AG08395 (cell line): ENCODE measurements around the gene DNA2.
"Not testable (repeated sequence)": the region's sequence is repeated elsewhere in the genome, so short reads cannot be mapped to it uniquely, and the experiment has no call there.

Source experiments
- DNase-seq: peaks from one replicate; pipeline ENCODE4 v3.0.0; 2012; ENCODE audit warnings: mixed read lengths, low spot score

Gene DNA2, protein sequence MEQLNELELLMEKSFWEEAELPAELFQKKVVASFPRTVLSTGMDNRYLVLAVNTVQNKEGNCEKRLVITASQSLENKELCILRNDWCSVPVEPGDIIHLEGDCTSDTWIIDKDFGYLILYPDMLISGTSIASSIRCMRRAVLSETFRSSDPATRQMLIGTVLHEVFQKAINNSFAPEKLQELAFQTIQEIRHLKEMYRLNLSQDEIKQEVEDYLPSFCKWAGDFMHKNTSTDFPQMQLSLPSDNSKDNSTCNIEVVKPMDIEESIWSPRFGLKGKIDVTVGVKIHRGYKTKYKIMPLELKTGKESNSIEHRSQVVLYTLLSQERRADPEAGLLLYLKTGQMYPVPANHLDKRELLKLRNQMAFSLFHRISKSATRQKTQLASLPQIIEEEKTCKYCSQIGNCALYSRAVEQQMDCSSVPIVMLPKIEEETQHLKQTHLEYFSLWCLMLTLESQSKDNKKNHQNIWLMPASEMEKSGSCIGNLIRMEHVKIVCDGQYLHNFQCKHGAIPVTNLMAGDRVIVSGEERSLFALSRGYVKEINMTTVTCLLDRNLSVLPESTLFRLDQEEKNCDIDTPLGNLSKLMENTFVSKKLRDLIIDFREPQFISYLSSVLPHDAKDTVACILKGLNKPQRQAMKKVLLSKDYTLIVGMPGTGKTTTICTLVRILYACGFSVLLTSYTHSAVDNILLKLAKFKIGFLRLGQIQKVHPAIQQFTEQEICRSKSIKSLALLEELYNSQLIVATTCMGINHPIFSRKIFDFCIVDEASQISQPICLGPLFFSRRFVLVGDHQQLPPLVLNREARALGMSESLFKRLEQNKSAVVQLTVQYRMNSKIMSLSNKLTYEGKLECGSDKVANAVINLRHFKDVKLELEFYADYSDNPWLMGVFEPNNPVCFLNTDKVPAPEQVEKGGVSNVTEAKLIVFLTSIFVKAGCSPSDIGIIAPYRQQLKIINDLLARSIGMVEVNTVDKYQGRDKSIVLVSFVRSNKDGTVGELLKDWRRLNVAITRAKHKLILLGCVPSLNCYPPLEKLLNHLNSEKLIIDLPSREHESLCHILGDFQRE

DNA sequence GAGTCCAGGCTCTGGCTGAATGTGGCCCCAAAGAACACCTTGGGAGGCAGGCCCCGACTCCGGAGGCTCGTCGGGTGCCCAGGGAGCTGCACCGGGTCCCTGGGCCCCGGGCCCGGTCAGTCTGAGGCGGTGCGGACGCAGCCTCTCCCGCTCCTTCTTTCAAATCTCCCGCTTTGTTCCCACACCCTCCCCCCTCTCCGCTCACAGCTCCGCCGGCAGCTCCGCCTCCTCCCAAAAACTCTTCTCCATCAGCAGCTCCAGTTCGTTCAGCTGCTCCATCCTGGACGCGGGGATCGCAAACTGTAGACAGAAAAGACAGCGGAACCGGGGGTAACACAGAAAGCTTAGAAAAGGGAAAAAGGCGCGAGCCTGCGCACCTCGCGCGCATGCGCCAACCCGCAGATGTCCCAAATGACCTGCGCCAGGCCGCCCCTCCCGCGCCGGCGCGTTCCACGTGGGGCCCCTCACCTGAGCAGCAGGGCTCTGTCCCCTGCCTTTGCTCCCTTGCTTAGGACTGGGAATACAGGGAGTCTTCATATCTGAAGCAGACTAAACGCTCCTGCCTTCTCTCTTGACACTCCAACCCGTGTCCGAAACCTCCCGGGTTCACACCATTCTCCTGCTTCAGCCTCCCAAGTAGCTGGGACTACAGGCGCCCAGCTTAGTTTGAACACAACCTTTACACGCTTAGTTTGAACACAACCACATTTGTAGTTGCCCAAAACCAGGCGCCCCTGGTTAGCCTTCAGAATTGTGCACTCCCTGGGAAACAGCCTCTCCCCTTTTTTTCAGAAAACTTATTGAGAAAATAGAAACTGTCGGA is at the start of gene DNA2:
DNA2 (minus strand) TSS at position 388 of the 823 bp plus-strand sequence; CDS start at position 279, 109 bp downstream.
- DNase-seq = peak; percentile 92

DNA sequence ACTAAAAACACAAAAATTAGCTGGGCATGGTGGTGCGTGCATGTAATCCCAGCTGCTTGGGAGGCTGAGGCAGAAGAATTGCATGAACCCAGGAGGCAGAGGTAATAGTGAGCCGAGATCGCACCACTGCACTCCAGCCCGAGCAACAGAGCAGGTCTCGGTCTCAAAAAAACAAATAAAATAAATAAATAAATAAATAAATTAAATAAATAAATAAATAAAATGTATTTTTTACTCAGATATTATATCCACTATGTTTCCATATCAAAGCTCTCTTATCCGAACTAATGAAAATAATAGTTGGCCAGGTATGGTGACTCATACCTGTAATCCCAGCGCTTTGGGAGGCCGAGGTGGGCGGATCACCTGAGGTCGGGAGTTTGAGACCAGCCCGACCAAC is 46.8 kb upstream of the DNA2 start:
- not testable (repeated sequence) for DNase-seq

DNA sequence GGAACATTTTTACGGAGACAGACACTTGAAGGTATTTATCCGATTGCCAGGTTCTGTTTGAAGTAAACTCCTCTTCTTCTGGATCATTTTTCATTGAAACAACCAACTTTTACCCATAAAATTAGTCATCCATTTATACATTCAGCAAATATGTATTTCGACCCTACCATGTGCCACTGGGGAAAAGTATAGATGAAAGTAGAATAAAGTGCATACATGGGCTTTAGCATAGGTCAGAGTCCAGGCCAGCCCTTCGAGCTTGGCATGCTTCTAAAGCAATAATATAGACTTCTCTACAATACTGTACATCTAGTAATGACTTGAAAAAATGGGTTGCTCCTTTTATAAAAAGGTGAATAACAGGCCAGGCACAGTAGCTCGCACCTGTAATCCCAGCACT is 45.4 kb upstream of the DNA2 start:
- DNase-seq = no peak

DNA sequence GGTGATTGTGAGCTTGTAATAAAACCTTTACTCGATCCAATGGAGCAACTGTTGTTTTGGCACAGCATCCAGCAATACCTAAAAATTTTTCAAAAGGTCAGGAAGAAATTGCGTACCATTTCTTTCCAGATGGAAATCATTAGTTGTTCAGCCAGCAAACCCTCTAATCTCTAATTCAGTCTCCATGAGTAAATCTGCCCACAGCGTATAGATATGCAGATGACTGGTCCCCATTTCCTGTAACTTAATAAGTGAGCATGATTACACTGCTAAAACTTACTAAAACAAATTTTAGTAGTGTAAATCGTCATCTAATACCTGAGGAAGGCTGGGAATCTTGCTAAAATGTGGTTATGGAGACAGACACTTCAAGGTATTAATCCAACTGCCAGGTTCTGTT is 45.0 kb upstream of the DNA2 start:
- peak; percentile 24 for DNase-seq

DNA sequence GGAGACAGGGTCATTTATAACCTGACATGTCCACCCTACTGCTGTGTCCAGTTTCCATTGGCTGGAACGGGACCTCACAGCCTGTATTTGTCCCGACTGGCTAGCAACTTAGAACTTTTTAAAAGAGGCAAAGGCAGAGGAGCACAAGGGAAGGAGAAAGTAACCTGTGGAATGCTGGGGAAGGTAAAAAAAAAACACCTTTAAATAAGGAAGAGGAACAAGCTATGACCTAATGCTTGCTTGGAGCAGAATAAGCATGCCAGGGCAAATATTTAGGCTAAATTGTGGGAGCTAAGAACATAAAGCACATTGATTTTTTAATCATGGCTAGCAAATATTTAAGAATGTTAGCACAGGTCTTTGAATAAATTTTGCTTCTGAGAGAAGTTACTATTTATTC is 44.4 kb upstream of the DNA2 start:
- not testable (repeated sequence) for DNase-seq

DNA sequence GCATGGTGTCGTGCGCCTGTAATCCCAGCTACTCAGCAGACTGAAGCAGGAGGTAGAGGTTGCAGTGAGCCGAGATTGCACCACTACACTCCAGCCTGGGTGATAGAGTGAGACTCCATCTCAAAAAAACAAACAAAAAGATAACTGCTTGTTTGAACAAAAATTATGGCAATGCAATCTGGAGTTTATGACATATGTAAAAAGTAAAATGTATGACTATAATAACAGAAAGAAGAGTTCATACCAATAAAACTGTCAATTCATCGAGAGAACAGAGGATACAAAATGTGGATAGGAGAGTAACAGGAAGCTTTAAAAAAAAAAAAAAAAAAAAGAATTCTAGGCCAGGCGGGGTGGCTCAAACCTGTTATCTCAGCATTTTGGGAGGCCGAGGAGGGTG is 36.3 kb upstream of the DNA2 start:
- DNase-seq = no peak

DNA sequence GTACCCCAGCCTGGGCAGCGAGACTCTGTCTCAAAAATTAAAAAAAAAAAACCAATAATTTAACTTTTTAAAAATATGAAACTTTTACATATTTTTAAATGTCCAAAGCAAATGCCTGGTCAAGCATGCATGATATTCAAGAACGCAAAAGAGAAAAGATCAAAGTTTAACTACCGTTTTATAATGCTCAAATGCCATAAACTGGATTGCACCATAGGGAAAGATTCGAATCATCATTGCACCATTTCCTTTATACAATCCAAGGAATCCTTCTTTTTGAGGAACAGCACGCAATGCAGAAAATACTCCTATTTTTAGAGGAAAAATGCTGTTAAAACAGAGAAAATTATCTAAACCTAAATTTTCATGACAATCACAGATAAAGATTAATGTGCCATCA is 34.6 kb upstream of the DNA2 start:
- DNase-seq = no peak

DNA sequence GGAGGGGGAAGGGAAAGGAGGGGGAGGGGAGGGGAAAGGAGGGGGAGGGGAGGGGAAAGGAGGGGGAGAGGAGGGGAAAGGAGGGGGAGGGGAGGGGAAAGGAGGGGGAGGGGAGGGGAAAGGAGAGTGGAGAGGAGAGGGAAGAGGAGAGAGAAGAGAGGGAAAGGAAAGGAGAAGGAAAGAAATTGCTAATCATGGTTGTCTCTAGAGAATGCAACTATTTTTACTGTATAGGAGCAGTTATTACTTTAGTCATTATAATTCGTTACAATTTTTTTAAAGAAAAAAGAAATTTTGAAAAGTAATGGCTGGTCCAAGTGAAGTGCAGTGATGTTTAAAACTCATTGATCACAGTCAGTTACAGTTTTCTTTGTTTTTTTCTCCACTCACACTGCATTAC is 31.1 kb upstream of the DNA2 start:
- DNase-seq = no peak

DNA sequence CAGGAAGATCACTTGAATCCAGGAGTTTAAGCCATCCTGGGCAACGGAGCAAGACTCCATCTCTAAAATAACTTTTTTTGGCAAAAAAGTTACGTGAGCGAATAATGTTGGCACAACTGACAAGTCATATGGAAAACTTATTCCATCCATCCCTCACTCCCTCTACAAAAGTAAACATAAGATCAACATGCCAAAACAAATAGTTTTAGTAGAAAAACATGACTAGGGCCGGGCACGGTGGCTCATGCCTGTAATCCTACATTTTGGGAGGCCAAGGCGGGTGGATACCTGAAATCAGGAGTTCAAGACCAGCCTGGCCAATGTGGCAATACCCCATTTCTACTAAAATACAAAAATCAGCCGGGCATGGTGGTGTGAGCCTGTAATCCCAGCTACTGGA is 29.9 kb upstream of the DNA2 start:
- no peak for DNase-seq

DNA sequence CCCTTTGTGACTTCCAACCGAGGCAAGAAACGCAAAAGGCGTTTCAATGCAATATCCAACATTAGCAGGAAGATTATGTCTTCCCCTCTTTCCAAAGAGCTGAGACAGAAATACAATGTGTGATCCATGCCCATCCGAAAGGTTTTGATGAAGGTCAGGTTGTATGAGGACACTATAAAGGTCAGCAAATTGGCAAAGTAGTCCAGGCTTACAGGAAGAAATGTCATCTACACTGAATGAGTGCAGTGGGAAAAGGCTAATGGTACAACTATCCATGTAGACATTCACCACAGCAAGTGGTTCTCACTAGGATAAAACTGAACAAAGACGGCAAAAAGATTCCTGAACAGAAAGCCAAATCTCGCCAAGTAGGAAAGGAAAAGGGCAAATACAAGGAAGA is 27.8 kb upstream of the DNA2 start:
- no peak for DNase-seq

DNA sequence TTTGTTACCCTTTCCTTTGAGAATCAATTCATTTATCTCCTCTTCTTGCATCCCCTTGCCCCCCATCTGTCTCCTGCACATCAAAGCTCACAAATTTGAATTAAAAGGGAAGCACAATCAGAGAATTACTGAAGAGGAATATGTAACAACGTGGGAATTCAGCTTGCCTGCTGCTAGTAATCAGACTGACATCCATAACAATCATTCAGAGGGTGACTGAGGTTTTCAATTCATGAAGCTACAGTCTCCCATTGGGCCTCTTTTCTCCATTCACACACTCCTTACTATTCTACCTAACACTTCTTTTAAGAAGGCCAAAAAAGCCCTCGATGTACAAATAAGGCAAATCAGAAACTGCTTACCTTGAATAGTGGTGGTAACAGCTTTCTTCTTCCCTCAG is 24.3 kb upstream of the DNA2 start:
- DNase-seq = no peak

DNA sequence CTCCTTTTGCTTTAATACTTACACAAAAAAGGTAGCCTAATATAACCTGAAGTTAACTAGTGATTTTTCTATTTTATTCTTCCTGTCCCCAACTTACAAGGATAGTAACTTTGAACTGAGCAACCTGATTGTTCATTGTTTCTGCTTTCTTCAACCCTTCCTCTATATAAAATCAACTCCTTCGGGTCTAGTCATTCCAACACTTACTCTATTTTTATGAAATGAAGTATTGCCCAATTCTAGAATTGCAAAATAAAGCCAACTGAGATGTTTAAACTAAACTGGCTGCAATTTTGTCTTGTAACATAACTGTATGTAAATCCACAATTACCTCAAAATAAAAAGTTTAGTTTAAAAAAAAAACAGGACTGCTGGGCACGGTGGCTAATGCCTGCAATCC is 20.3 kb upstream of the DNA2 start:
- DNase-seq = no peak

DNA sequence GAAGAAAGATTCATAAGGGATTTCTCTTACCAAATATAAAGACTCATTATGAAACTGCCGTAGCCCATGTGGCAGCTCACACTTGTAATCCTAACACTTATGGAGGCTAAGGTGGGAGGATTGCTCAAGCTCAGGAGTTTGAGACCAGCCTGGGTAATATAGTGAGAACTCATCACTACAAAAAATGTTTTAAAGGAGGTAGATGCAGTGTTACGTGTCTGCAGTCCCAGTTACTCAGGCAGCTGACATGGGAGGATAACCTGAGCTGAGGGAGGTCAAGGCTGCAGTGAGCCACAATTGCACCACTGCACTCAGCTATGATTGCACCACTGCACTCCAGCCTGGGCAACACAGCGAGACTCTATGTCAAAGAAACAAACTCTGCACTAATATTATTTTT is 18.1 kb upstream of the DNA2 start:
- no peak for DNase-seq

DNA sequence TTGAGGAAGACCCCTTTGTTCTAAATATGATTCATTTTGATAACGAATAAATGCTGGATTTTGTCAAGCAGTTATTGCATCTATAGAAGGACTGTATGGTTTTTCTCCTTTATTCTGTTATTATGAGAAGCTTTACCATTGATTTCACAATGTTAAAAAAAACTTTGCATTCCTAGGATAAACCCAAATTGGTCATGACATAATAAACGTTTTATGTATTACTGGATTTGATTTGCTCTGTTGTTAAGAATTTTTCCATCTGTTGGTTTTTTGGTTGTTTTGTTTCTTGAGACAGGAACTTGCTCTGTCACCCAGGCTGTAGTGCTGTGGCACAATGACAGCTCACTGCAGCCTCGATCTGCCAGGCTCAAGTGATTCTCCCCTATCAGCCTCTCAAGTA is 2.2 kb upstream of the DNA2 start:
- no peak for DNase-seq

DNA sequence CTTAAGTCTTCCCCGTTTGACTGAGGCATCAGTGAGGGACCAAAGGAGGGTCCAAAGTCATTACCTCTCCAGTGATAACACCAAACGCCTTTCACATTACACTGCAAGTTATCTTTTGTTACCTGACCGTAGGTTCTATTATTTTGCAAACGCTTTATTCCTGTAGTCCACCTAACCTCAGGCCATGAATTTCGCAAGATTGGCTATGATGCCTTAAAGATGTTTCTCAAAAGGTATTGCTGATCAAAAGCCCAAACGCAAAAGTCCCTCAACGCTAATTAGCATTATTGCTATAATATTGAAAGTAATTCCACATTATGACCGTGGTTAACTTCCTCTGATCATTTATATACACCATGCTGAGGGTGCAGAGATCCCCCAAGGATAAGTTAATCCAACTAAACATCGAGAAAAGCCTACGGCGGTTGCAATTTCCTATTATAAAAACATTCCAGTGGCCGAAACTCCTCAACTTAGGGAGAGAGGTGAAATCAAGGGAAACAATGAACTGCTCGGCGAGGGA is 649 bp downstream of the DNA2 start:
- no peak for DNase-seq

DNA sequence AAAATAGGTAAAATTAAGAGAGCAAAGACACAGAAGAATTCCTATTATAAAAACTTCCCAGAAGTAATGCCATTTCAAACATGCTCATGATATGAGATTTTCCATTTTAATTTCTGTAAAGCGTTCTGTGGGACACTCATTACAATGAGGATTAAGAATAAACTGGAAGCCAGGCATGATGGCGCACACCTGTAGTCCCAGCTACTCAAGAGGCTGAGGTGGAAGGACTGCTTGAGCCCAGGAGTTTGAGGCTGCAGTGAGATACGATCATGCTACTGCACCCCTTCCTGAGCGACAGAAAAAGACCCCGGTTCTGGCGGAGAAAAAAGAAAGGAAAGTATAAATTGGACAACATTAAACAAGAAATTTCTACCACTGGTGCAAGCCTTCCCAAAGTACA is 1.5 kb downstream of the DNA2 start:
- DNase-seq = no peak

DNA sequence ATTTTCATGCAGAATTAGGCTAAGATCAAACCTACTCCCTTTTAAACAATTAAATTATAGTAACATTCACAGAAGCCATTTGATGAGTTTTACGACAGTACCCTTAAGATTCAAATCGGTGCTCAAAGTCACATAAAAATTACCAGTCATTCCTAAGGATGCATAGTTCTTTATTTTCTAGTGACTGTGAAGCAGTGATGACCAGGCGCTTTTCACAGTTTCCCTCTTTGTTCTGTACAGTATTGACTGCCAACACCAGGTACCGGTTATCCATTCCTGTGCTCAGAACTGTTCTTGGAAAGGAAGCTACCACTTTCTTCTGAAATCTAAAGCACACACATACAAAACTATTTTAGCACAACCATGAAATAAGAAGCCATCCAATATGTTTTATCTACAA is 1.9 kb downstream of the DNA2 start:
- no peak for DNase-seq

DNA sequence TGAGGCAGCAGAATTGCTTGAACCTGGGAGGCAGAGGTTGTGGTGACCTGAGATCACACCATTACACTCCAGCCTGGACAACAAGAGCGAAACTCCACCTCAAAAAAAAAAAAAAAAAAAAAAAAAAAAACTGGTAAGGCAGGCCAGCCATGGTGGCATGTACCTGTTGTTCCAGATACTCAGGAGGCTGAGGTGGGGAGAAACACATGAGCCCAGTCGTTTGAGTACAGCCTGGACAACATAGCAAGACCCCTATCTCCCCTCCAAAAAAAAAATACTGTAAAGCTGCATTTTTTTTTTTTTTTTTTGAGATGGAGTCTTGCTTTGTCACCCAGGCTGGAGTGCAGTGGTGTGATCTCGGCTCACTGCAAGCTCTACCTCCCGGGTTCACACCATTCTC is 7.0 kb downstream of the DNA2 start:
- DNase-seq = not testable (repeated sequence)

DNA sequence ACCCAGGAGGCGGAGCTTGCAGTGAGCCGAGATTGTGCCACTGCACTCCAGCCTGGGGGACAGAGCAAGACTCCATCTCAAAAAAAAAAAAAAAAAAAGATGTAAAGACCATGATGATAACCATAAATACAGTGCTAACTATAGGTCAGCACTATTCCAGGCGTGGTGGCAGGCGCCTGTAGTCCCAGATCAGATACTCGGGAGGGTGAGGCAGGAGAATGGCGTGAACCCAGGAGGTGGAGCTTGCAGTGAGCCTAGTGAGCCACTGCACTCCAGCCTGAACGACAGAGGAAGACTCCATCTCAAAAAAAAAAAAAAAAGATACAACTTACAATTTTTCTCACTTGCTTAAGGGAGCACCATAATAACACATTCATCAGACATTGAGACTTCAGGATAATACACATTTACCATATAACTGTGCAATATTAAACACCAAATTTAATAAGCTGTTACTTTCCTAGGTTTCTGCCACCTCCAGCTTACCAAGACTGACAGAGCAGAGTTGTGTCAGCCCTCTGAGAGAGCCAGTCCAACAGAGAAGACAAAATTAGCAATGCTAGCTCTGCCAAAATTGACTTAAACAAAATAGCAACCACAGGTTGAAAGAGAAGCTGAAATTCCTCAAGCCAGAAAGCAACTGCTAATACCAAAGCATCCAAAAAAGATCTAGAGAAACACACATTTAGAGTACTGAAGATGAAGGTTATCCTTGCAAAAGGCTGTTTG is 8.2 kb downstream of the DNA2 start:
- DNase-seq = no peak

DNA sequence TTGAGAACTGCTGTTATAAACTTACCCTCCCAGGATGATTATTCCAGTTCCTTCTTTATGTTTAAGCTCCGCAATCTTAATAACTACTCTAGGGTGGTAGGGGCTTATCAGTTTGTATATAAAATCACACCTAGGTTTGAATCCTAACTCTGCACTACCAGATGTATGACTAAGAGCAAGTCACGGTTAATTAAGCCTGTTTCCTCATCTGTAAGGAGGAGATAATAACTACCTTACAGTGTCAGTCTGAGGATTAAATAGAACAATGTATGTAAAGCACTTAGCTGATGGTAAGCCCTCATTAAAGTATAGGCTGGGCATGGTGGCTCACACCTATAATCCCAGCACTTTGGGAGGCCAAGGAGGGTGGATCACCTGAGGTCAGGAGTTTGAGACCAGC is 9.2 kb downstream of the DNA2 start:
- no peak for DNase-seq

DNA sequence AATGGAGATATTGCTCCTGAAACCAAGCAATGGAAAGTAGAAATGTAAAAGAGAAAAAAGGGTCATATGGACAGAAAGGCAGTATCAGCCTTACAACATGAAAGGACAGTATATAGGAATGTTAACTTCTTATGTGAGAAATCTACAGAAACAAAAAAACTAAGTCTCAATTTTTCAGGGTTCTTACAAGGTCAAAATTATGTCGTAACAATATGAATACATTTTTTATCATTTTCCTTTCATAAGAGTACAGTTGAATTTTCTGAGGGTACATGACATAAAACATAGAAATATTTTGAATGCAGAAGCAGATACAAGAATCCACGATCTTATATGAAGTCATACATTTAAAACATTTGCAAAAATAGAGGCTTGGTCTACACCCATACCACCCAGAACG is 10.7 kb downstream of the DNA2 start:
- DNase-seq = no peak
